Amniotic epithelial cell (primary cell): Measurements from ENCODE around the gene PEX10.

Experiments used
- DNase-seq: peaks from one replicate; pipeline ENCODE4 v3.0.0-alpha.2; 2010; ENCODE audit warnings: low read depth

The PEX10 gene

DNA sequence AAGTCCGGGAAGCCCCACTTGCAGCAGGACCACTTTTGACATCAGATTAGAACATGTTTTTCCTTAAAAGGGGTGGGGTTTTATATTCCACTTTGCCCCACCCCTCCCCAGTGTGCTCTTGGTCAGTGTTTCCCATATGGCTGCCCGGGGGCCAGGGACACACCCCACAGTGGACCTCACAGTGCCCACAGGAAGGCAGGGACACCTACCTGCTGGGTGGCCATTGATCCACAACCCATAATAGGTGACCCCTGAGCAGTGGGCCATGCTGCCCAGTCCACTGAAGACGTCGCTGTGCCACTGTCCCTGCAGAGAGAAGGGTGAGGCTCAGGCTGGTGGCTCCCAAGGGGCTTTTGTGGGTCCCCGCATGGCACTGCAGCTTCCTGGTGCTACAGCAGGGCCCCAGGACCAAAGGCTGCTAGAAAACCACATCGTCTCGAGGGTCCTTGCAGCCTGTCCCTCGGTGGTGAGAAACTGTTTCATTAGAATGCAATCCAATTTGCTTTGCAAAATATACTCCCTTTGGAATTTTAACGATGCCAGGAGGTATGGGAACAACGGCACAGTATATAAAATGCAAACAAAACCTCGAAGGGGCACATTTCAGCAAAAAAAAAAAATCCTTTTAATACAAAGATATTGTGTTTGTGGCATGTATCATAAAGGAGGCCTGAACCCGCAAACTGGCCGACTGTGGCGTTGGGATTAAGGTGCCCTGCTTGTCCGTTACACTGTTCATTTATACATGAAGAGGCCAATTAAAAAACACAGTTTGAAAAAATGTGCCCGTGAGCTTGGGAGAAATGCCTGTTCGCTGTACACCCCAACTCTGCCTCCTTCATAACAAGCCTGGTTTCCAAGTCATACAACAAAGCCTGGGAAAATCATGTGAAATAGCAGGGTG is 37.9 kb downstream of the PEX10 start:
- DNase-seq: no peak

DNA sequence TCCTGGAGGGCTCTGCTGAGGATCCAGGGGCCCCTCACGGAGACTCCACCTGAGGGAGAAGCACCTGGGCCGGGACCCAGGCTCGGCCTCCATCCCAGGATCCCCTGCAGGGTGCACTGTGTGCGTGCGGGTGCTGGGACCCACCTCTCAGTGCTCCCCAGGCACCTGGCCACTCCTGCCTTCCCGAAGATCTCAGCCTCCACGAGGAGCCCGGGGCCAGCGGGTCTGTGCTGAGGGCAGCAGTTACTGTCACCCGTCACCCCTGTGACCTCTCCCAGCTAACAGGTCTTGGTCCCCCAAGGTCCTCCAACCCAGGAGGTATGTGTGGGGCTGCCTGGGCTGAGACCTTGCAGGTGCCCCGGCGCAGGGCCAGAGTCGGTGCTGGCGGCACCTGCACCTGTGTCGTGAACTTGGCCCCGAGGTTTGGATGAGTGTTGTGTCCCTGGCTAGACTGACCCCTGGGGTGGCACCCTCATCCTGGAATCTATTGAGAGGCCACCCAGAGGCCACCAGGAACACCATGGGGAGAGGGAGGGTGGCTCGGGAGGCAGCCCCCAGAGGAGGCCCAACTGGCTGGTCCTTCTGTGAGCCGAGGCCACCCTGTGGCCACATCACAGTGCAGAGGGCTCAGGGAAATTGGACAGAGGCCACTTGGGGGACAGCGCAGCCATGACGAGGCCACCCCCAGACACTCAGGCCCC is 38.7 kb downstream of the PEX10 start:
- no peak for DNase-seq

DNA sequence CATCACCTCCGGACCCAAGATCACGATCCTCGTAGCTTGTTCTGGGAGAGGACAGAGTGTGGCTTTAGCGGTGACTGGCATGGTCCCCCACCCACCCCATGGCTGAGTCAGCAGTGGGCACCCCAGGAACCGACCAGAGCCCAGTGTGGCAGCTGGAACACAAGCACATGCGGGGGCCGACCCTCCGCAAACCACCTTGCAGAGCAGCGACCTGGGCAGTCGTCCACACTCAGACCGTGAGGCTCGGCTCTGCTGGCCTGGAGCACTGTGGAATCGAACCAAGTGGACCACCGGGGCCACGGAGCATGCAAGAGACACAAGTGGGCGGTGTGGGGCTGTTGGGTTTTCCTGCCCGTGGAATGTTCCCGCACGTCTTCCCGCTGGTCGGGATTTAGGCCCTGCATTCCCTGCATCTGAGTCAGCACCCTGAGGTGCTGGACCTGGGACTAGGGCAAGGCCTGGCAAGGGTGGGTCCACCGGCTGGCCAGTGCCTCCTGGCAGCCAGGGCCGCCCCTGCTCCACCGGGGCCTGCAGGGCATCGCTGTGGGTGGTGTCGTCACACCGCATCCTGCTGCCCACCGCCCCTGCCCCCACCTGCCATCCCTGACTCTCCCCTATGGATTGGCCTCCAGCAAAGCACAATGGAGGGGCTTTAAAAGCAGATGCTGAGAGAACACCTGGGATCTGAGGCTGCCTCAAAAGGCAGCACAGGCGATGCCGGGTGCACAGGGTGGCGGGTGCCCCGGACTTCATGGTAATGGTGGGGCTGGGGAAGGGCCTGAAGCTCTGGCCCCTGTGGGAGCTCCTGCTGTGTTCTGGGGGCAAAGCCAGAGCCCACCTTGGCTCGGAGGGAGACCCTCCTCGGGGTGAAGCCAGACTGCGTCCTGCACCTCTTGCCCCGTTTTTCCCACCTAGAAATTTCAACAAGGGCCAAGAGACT is 39.5 kb downstream of the PEX10 start:
- peak; percentile 53 for DNase-seq

- no peak for DNase-seq
Observed at GRCh38 chr1:2368053-2368744, 44.2 kb downstream of the PEX10 start.

- DNase-seq: no peak
Observed at GRCh38 chr1:2363847-2364513, 48.4 kb downstream of the PEX10 start.

DNA sequence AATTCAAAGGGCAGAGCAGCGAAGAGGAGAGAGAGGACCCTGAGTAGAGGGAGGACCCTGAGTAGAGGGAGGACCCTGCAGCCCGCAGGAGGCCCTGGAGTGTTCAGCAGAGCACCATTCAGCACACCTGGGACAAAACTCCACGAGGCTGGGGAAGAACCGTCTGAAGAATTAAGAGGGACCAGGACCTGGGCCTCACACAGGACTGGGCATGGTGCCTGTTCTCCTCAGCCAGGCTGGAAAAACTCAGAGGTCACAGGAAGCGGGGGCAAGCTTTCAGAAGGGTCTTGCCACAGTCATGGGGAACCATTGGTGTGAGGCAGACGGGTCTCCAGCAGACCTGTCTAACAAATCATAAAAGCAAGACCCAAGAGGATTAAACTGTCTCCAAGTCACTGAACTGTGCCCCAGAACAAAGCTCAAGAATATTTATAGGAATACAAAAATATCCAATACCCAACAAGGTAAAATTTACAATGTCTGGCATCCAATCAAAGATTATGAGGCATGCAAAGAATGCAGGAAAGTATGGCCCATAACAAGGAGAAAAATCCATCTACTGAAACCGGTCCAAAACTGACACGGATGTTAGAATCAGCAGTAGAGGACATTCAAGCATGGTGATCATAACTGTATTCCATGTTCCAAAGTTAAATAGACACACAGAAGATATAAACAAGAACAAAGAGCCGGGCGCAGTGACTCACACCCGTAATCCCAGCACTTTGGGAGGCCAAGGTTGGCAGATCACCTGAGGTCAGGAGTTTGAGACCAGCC is 51.6 kb downstream of the PEX10 start:
- no peak for DNase-seq

GRCh38 chr1:2358651-2359640 is 53.4 kb downstream of the PEX10 start:
- DNase-seq: no peak

DNA sequence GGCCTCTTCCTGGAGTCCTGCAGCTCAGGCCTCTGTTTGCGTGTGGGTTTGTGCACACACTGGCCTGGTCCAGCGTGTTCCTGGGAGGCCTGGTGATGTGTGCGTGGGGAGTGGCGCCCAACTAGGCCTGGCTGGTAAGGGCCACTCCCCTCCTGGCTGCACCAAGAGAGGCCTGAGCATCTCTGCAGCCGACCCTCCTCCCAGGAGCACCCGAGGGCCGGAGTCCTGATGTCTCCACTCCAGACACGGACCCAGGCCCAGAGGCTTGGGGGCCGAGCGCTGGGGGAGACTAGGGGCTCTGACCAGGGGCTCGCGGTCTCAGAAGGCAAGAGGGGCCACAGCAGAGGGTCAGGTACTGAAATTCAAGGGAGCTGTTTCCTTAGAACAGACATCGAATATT is 54.3 kb downstream of the PEX10 start:
- DNase-seq: no peak

DNA sequence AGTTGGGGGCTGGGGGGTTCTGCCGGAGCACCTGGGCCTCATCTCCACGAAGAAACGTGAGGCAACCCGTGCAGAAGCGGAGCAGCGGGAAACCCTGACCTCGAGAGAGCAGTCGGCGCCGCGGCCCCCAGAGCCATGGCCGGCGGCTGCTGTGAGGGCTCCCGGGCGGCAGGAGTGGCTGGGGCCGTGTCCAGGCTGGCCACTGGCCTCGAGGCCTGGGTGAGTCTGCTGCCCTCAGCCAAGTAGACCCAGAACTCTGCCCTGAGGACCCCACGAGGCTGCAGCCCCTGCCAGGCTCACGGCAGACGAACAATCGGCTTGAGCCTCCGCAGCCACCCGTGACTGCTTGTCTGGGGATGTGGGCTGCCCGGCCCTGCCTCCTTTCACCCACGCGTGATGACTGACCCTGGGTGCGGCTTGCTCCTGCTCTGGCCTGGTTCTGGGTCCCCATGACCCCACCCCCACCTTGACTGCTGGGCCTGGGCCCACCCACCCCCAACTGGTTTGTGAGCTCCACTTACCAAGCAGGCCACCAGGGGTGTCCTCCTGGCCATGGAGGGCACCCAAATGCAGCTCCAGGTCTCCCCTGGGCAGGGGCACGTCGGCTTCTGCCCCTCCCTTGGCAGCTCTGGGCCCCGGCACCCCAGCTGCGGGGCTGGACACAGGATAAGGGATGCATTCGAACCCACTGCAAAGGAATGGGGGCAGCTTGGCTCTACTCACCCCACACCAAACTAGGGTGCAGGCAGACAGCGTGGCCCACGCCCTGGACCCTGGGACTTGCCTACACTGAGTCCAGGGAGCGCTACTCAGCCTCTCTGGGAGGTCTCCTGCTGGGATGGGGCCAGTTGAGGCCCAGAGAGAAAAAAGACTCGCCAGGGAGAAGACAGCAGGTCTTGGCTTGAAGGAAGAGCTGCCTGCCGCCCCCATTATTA is 55.2 kb downstream of the PEX10 start:
- DNase-seq: no peak

DNA sequence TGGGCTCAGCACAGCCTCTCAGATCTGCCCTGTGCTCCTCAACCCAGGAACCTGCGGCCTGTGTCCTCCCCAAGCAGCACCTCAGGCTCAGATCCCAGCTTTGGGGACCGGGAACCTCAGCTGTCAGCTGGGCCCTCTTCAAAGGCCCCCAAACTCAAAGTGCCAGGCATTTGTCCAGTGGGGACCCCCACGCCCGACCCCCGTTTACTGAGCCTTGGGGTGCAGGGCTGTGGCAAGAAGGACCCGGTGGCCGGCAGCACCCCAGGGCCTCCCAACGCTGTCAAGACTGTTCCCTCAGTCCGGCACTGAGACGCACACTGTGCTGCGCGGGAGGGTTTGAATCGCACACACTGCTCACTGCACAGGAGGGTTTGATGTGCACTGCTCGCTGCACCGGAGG is 56.0 kb downstream of the PEX10 start:
- DNase-seq: no peak

DNA sequence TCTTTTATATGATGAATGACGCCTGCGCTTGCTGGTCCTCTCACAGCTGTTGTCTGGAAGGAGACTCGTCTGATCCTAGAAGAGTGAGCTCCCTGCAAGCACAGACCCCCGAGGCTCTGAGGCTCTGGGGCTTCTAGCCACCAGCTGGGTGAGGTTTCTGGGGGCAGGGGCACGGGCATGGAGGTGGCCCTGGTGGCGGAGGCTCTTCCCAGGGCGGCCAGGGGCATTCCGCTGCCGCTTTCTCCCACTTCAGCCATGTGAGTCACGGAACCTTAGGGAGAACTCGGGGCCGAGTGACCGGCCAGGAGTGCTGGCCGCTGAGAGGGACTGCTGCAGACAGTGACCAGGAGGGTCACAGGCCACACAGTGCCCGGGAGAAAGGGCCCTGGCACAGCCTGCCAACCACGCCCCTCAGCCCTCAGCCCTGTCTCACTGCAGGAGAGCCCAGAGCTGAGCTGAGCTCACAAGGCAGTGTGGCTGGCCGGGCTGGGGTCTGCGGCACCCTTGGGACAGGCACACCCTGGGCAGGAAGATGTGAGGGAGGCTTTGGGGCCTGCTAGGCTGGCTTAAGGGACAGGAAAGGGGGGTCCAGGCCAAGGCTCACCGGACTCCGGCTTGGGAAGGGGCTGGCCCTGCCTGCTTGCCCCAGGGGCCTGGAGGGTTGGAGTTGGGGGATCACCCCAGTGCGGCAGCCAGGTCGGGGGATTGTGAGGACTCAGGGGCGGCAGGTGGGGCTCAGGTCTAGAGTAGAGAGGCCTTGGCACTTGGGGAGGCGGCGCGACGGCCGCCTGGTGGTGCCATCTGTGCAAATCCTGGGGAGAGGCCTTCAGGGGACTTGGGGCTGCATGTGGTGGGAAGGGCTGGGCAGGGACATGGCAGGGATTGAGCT is 56.7 kb downstream of the PEX10 start:
- DNase-seq: no peak

GRCh38 chr1:2354511-2355372 is 57.6 kb downstream of the PEX10 start:
- no peak for DNase-seq
